ENCODE measurements around the gene AKR7A2.
"Not testable (repeated sequence)": the region's sequence is repeated elsewhere in the genome, so short reads cannot be mapped to it uniquely, and the experiment has no call there.

The AKR7A2 gene

GRCh38 chr1:19257178-19257914 is 54.6 kb downstream of the AKR7A2 start:
- TF ChIP-seq CTCF (IDR thresholded peaks at IDR 0.05; ENCODE audit: insufficient read depth, low read length, missing control alignments) = no peak
- POLR2A ChIA-PET = no interaction called here
- H3K4me3 ChIP-seq (ENCODE audit: low read depth, low read length) = no peak overlapping the region
- no peak for DNase-seq (ENCODE audit: low read depth, low spot score)
- CTCF ChIA-PET = interaction anchor here (4.9 kb wide), 1 partner anchor 17 kb away, joined by 30 read pairs; no protein-coding TSS in a partner anchor

DNA sequence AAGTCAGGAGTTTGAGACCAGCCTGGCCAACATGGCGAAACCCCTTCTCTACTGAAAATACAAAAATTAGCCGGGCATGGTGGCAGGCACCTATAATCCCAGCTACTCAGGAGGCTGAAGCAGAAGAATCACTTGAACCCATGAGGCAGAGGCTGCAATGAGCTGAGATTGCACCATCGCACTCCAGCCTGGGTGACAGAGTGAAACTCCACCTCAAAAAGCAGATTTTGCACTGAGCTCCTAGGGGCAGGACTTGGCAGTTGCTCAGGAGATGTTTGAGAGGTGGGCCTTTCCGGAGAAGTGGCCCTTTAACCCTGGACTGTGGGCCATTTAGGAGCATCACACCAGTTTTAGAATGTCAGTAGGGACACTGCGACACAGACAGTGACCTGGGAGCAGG is 55.6 kb downstream of the AKR7A2 start:
- H3K4me3 ChIP-seq (ENCODE audit: low read depth, low read length); POLR2A ChIA-PET; DNase-seq (ENCODE audit: low read depth, low spot score): not testable (repeated sequence)
- CTCF ChIA-PET = interaction anchor here (4.9 kb wide), 1 partner anchor 15 kb away, joined by 30 read pairs; no protein-coding TSS in a partner anchor

- no peak for TF ChIP-seq CTCF (IDR thresholded peaks at IDR 0.05; ENCODE audit: insufficient read depth, low read length, missing control alignments)
- no peak for DNase-seq (ENCODE audit: low read depth, low spot score)
- ChIA-PET CTCF (interaction anchor here (1.6 to 4.9 kb wide), 2 partner anchors 14 to 407 kb away, joined by 6 to 30 read pairs; no protein-coding TSS in a partner anchor), POLR2A (no interaction called here)
- H3K4me3 ChIP-seq (ENCODE audit: low read depth, low read length) = no peak overlapping the region
These were observed 56.7 kb downstream of the AKR7A2 start for GRCh38 chr1:19255288-19255687.

DNA sequence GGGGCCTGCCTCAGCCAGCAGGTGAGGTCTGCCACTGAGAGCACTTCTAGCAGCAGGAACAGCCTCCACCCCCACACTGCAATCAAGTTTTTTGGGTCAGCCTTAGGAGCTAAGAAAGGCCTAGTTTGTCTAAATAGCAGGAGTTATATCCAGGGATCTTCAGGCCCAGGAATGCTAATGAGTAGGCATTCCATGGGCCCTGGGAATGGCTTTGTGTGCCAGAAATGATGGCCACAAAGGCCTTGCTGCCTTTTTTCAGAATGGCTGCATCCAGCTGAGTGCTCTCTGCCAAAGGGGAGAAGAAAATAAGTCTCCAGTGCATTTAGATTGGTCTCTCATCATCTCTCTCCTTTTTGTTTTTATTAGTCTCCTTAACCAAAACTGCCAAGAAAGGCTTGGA is 57.5 kb downstream of the AKR7A2 start:
- POLR2A ChIA-PET = no interaction called here

More for the DNA sequence above, 57.5 kb downstream of the AKR7A2 start:
- CTCF ChIA-PET = interaction anchor here (0.6 to 4.9 kb wide), 5 partner anchors 11 to 408 kb away, joined by 3 to 30 read pairs (median 4); no protein-coding TSS in a partner anchor
- no peak for DNase-seq (ENCODE audit: low read depth, low spot score)
- TF ChIP-seq CTCF (IDR thresholded peaks at IDR 0.05; ENCODE audit: insufficient read depth, low read length, missing control alignments) = no peak
- H3K4me3 ChIP-seq (ENCODE audit: low read depth, low read length) = no peak overlapping the region
